ENCODE measurements around the gene SYVN1. TPM values are rescaled to one million over a fixed set of nuclear protein-coding genes. Genes with fewer than 3 reads are reported as not detected.
"Not testable (repeated sequence)": the region's sequence is repeated elsewhere in the genome, so short reads cannot be mapped to it uniquely, and the experiment has no call there.

Gene SYVN1
- total and polyA plus RNA-seq, 8 donors, result 37.2 to 74.5 (median 47.1) TPM

DNA sequence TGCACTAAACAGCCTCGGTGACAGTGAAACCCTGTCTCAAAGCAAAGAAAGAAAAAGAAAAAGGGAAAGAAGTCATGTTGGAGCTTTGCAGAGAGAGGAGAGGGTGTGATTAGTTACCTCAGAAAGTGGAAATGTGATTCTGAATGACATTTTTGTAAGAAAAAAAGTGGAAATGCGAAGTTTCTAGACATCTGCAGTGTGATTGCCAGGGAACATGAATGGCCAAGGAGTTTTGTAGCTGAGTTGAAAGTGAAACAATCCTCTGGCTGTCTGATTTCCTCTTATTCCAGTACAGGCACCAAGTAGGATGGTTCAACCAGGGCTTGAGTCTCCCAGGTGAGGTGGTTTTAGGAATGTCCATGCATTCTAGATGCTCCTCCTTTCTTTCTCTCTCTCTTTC lies 17.8 kb upstream of the SYVN1 start:
- ATAC-seq (no peak), DNase-seq (no peak)
- H3K36me3 ChIP-seq, result no peaks in the 10 kb centered on the region
- H3K4me1 ChIP-seq, result peaks cover 14 to 28% of the 10 kb centered on the region in 2 donors
- TF ChIP-seq, protein P1, sequence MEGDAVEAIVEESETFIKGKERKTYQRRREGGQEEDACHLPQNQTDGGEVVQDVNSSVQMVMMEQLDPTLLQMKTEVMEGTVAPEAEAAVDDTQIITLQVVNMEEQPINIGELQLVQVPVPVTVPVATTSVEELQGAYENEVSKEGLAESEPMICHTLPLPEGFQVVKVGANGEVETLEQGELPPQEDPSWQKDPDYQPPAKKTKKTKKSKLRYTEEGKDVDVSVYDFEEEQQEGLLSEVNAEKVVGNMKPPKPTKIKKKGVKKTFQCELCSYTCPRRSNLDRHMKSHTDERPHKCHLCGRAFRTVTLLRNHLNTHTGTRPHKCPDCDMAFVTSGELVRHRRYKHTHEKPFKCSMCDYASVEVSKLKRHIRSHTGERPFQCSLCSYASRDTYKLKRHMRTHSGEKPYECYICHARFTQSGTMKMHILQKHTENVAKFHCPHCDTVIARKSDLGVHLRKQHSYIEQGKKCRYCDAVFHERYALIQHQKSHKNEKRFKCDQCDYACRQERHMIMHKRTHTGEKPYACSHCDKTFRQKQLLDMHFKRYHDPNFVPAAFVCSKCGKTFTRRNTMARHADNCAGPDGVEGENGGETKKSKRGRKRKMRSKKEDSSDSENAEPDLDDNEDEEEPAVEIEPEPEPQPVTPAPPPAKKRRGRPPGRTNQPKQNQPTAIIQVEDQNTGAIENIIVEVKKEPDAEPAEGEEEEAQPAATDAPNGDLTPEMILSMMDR (IDR thresholded peaks at IDR 0.05), result no peak
- no peak overlapping the region for H3K4me3 ChIP-seq
- no peaks in the 10 kb centered on the region for H3K9me3 ChIP-seq
- peak overlapping the region in 1 of 2 donors; percentile 85 for H3K27ac ChIP-seq
- intact Hi-C loops (cut with DNase I), result no loop called here
- H3K27me3 ChIP-seq, result no peaks in the 10 kb centered on the region

- intact Hi-C loops (cut with DNase I), result no loop called here
- DNase-seq, result no peak
- no peak for ATAC-seq
- TF ChIP-seq, protein P1 (IDR thresholded peaks at IDR 0.05), result no peak
- Histone ChIP-seq H3K4me1 (peaks cover 14 to 28% of the 10 kb centered on the region in 2 donors), H3K27me3 (no peaks in the 10 kb centered on the region), H3K36me3 (no peaks in the 10 kb centered on the region), H3K9me3 (no peaks in the 10 kb centered on the region), H3K27ac (peak overlapping the region; percentile 71 to 85), H3K4me3 (no peak overlapping the region)
Measured at GRCh38 chr11:65151331-65151899, 17.1 kb upstream of the SYVN1 start.

GRCh38 chr11:65150509-65151299 lies 16.4 kb upstream of the SYVN1 start:
- Histone ChIP-seq H3K27ac (peak overlapping the region; percentile 71 to 85), H3K9me3 (no peaks in the 10 kb centered on the region), H3K27me3 (no peaks in the 10 kb centered on the region), H3K36me3 (no peaks in the 10 kb centered on the region), H3K4me1 (peaks cover 14 to 28% of the 10 kb centered on the region in 2 donors), H3K4me3 (no peak overlapping the region)
- DNase-seq (peak; percentile 9 to 95 (median 70)), ATAC-seq (peak; percentile 94)
- intact Hi-C loops (cut with DNase I), result no loop called here
- TF ChIP-seq, protein P1 (IDR thresholded peaks at IDR 0.05), result no peak

DNA sequence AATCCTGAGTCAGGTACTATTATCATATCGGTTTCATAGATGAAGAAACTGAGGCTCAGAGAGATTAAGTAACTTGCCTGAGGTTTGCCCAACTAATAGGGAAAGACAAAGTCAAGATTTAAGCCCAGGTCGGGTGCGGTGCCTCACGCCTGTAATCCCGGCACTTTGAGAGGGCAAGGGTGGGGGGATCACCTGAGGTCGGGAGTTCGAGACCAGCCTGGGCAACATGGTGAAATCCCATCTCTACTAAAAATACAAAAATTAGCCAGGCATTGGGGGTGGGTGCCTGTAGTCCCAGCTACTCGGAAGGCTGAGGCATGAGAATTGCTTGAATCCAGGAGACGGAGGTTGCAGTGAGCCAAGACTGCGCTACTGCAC lies 15.8 kb upstream of the SYVN1 start:
- H3K9me3 ChIP-seq; DNase-seq; ATAC-seq; H3K4me3 ChIP-seq; H3K36me3 ChIP-seq; H3K27me3 ChIP-seq; intact Hi-C loops (cut with DNase I): not testable (repeated sequence)
- peak overlapping the region; percentile 71 to 85 for H3K27ac ChIP-seq
- peaks cover 14 to 28% of the 10 kb centered on the region in 2 donors for H3K4me1 ChIP-seq

DNA sequence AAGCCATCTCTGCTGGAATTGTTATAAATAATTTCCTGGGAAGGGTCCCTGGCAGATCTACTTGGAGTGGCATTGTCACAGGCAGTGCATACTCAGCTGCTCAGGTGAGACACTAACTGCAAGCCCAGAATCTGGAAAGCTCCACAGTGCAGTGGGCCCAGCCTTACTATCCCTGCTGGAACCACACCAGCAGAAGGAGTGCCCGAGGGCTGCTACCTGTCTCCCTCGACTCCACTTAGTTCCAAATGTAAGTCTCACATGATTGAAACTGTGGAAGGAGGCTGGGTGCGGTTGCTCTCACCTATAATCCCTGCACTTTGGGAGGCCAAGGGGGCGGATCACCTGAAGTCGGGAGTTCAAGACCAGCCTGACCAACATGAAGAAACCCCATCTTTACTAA lies 14.3 kb upstream of the SYVN1 start:
- H3K4me1 ChIP-seq, result peaks cover 14 to 28% of the 10 kb centered on the region in 2 donors
- H3K9me3 ChIP-seq, result no peaks in the 10 kb centered on the region
- no peak overlapping the region for H3K27ac ChIP-seq
- TF ChIP-seq, protein P1 (IDR thresholded peaks at IDR 0.05), result no peak
- ATAC-seq (no peak), DNase-seq (no peak)
- H3K4me3 ChIP-seq, result no peak overlapping the region
- no peaks in the 10 kb centered on the region for H3K27me3 ChIP-seq
- no peaks in the 10 kb centered on the region for H3K36me3 ChIP-seq
- intact Hi-C loops (cut with DNase I), result no loop called here
